Erythroblast (primary cell): Measurements from ENCODE around the gene TRPM6.

Experiments used
- GATA1 ChIP-seq: IDR thresholded peaks from 2 replicates; pipeline ENCODE4 v1.6.1; 2011; ENCODE audit warnings: low read depth, mild to moderate bottlenecking, control low read depth, low read length, moderate library complexity
- POLR2A ChIP-seq: IDR thresholded peaks from 2 replicates; pipeline ENCODE4 v1.6.1; 2011; ENCODE audit warnings: mild to moderate bottlenecking, low read length

DNA sequence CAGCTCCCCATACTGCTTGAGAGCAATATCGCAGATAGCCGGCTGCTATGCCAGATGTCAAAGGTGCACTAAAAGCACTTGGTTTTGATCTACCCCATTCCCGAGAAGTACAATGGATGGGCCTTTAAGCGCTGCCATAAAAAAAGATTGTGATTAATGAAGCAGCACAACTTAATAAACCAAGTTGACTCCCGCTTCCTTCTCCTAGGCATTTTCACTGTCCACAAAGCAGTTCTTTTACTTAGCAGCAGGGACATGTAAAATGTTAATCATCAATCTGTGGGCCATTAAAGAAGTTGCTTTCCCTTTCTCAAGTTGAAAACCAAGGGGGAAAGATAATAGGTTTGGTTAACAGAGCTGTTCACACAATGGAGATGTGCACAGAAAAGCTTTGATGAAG, 176.4 kb downstream of the TRPM6 start:
- TF ChIP-seq POLR2A = no peak
- no peak for TF ChIP-seq GATA1
